ENCODE results near the gene ZNF678. TPM values are rescaled to one million over a fixed set of nuclear protein-coding genes. Genes with fewer than 3 reads are reported as not detected.
A peak's percentile ranks its signal among the peaks of the same experiment; 100 is the strongest.

ZNF678 gene
- total RNA-seq, 2 donors from 2014 or later, result 11.2 to 22.4 TPM

DNA sequence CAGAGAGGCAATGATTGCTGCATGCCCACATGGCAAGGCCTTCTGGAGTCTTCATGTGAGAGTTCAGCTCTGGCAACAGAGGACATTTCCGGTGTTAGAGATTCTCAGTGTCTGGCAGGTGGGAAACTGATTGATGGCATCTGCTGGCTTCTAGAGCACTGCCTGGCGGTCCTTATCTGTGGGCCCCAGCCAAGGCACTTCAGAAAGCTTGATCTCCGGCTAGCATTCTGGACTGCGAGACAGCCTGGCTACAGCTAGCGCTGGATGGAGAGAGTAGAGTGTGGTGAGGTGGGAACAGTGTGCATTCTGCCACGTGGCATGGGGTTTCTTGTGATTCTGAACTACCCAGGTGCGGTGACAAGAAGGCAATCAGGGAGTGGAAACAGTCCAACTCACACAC is 9.4 kb downstream of the ZNF678 start:
- intact Hi-C loops (cut with DNase I), result no loop called here
- peaks cover 0 to 3% (median 0%) of the 10 kb centered on the region in 3 donors for H3K9me3 ChIP-seq
- no peaks in the 10 kb centered on the region for H3K27me3 ChIP-seq
- no peaks in the 10 kb centered on the region for H3K36me3 ChIP-seq (replicated peaks in 1 of 2; ENCODE audit: insufficient read depth in 1 of 2, low read depth in 2 of 2)
- H3K27ac ChIP-seq, result no peak overlapping the region
- H3K4me1 ChIP-seq, result peaks cover 5% of the 10 kb centered on the region
- H3K4me3 ChIP-seq, result no peak overlapping the region
- ATAC-seq (no peak), DNase-seq (peak in 1 of 4 donors; percentile 30)
- TF ChIP-seq, protein P1, sequence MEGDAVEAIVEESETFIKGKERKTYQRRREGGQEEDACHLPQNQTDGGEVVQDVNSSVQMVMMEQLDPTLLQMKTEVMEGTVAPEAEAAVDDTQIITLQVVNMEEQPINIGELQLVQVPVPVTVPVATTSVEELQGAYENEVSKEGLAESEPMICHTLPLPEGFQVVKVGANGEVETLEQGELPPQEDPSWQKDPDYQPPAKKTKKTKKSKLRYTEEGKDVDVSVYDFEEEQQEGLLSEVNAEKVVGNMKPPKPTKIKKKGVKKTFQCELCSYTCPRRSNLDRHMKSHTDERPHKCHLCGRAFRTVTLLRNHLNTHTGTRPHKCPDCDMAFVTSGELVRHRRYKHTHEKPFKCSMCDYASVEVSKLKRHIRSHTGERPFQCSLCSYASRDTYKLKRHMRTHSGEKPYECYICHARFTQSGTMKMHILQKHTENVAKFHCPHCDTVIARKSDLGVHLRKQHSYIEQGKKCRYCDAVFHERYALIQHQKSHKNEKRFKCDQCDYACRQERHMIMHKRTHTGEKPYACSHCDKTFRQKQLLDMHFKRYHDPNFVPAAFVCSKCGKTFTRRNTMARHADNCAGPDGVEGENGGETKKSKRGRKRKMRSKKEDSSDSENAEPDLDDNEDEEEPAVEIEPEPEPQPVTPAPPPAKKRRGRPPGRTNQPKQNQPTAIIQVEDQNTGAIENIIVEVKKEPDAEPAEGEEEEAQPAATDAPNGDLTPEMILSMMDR (IDR thresholded peaks at IDR 0.05), result no peak
- TF ChIP-seq POLR2A (IDR thresholded peaks at IDR 0.05), result no peak
- WGBS, 2 donors, result 42 to 60% methylated on average over 4 to 7 of the region's 7 CpGs

DNA sequence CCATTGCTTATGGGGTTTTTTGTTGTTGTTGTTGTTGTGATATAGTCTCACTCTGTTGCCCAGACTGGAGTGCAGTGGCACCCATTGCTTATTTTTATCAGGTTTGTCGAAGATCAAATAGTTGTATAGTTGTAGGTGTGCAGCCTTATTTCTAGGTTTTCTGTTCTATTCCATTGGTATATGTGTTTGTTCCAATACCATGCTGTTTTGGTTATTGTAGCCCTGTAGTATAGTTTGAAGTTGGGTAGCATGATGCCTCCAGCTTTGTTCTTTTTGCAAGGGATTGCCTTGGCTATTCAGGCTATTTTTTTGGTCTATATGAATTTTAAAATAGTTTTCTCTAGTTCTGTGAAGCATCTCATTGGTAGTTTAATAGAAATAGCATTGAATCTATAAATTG is 11.6 kb downstream of the ZNF678 start:
- WGBS, 2 donors, result 94 to 100% methylated on average over 1 of the region's 1 CpG
- no peak overlapping the region for H3K27ac ChIP-seq
- H3K27me3 ChIP-seq, result no peaks in the 10 kb centered on the region
- ATAC-seq (no peak), DNase-seq (no peak)
- intact Hi-C loops (cut with DNase I), result no loop called here
- TF ChIP-seq, protein P1 (IDR thresholded peaks at IDR 0.05), result no peak
- TF ChIP-seq POLR2A (IDR thresholded peaks at IDR 0.05), result no peak
- no peak overlapping the region for H3K4me3 ChIP-seq
- H3K36me3 ChIP-seq (replicated peaks in 1 of 2; ENCODE audit: insufficient read depth in 1 of 2, low read depth in 2 of 2), result no peaks in the 10 kb centered on the region
- peaks cover 5% of the 10 kb centered on the region for H3K4me1 ChIP-seq
- H3K9me3 ChIP-seq, result peaks cover 0 to 3% (median 0%) of the 10 kb centered on the region in 3 donors

DNA sequence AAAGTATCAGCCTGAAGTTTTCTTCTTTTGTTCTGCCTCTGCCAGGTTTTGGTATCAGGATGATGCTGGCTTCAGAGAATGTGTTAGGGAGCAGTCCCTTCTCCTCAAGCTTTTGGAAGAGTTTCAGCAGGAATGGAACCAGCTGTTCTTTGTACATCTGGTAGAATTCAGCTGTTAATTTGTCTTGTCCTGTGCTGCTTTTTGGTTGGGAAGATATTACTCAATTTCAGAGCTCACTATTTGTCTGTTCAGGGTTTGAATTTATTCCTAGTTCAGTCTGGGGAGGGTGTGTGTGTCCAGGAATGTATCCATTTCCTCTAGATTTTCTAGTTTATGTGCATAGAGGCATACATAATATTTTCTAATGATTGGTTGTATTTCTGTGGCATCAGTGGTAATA is 12.8 kb downstream of the ZNF678 start:
- H3K4me3 ChIP-seq, result no peak overlapping the region
- no peaks in the 10 kb centered on the region for H3K36me3 ChIP-seq (replicated peaks in 1 of 2; ENCODE audit: insufficient read depth in 1 of 2, low read depth in 2 of 2)
- H3K27ac ChIP-seq, result no peak overlapping the region
- H3K4me1 ChIP-seq, result peaks cover 5% of the 10 kb centered on the region
- peaks cover 0 to 3% (median 0%) of the 10 kb centered on the region in 3 donors for H3K9me3 ChIP-seq
- DNase-seq (no peak), ATAC-seq (no peak)
- TF ChIP-seq POLR2A (IDR thresholded peaks at IDR 0.05), result no peak
- TF ChIP-seq, protein P1 (IDR thresholded peaks at IDR 0.05), result no peak
- intact Hi-C loops (cut with DNase I), result no loop called here
- H3K27me3 ChIP-seq, result no peaks in the 10 kb centered on the region

DNA sequence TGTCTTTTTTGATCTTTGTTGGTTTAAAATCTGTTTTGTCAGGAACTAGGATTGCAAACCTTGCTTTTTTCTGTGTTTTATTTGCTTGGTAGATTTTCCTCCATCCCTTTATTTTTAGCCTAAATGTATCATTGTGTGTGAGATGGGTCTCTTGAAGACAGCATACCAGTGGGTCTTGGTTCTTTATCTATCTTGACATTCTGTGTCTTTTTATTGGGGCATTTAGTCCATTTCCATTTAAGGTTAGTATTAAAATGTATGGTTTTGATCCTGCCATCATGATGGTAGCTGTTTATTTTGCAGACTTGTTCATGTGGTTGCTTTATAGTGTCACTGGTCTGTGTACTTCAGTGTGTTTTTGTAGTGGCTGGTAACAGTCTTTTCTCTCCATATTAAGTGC is 14.1 kb downstream of the ZNF678 start:
- intact Hi-C loops (cut with DNase I), result no loop called here
- H3K27ac ChIP-seq, result no peak overlapping the region
- DNase-seq, result no peak

DNA sequence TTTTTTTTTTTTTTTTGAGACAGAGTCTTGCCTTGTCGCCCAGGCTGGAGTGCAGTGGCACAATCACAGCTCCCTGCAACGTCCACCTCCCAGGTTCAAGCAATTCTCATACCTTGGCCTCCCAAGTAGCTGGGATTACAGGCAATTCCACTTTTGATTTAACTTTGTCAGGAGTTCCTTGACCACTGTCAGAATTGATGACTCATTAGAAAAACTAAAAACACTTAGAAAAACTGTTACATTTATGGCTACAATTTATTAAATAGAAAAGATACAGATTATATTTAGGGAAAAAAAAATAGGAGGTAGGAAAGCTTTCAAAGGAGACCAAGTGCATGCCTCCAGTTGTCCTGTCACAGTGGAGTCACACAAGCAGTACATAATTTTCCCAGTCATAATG is 20.0 kb downstream of the ZNF678 start:
- no peaks in the 10 kb centered on the region for H3K4me1 ChIP-seq

More for the DNA sequence above, 14.1 kb downstream of the ZNF678 start:
- no peak for TF ChIP-seq POLR2A (IDR thresholded peaks at IDR 0.05)
- TF ChIP-seq, protein P1 (IDR thresholded peaks at IDR 0.05), result no peak
- peaks cover 0 to 3% (median 0%) of the 10 kb centered on the region in 3 donors for H3K9me3 ChIP-seq
- H3K36me3 ChIP-seq (replicated peaks in 1 of 2; ENCODE audit: insufficient read depth in 1 of 2, low read depth in 2 of 2), result no peaks in the 10 kb centered on the region
- H3K4me1 ChIP-seq, result peaks cover 5% of the 10 kb centered on the region
- no peak for ATAC-seq
- no peaks in the 10 kb centered on the region for H3K27me3 ChIP-seq
- H3K4me3 ChIP-seq, result no peak overlapping the region

More for the DNA sequence above, 20.0 kb downstream of the ZNF678 start:
- Histone ChIP-seq H3K9me3 (peaks cover 0 to 6% (median 0%) of the 10 kb centered on the region in 3 donors), H3K36me3 (replicated peaks in 1 of 2; ENCODE audit: insufficient read depth in 1 of 2, low read depth in 2 of 2) (no peaks in the 10 kb centered on the region), H3K27me3 (no peaks in the 10 kb centered on the region), H3K27ac (no peak overlapping the region), H3K4me3 (no peak overlapping the region)
- no peak for ATAC-seq
- TF ChIP-seq POLR2A (IDR thresholded peaks at IDR 0.05), result no peak
- TF ChIP-seq, protein P1 (IDR thresholded peaks at IDR 0.05), result no peak
- intact Hi-C loops (cut with DNase I), result no loop called here
- WGBS, 2 donors, result 94% methylated on average over 2 of the region's 2 CpGs
- DNase-seq, result no peak

Data from body of pancreas (tissue), 4 donors.